A673 (cell line): Measurements from ENCODE around the gene CPNE5. TPM values are rescaled to one million over a fixed set of nuclear protein-coding genes. Genes with fewer than 3 reads are reported as not detected.

Source experiments
- BruUV-seq: library from RNA; stranded (reverse); fragments of 400-500 nt; replicated peaks from 2 replicates; lab custom pipeline; 2021; lab: Mats Ljungman, UMichigan
- CTCF ChIA-PET: fragments of 300-600 bp; sonication (Branson Sonifier 250); formaldehyde crosslinking; loops from one replicate; lab custom pipeline; 2022; ENCODE audit warnings: antibody characterized with exemption; lab: Charles Lee
- POLR2A ChIA-PET: fragments of 300-600 bp; sonication (Branson Sonifier 250); formaldehyde crosslinking; loops from one replicate; lab custom pipeline; 2022; ENCODE audit warnings: antibody characterized with exemption; ENCODE audit not compliant: low non-redundant PET; lab: Charles Lee
- DNase-seq: peaks from one replicate; pipeline ENCODE4 v3.0.0-alpha.2; 2015; ENCODE audit warnings: low spot score
- H3K27ac ChIP-seq: fragments of 200-600 bp; sonication (generic); 2 replicates; pipeline ENCODE4 v1.5.1; 2016; ENCODE audit warnings: mixed run types, low read depth, mild to moderate bottlenecking, mixed read lengths, antibody characterized with exemption, low read length; ENCODE audit not compliant: poor library complexity, severe bottlenecking
- H3K27me3 ChIP-seq: fragments of 200-600 bp; sonication (generic); replicated peaks from 2 replicates; pipeline ENCODE4 v1.6.1; 2017; ENCODE audit warnings: mixed run types, low read depth, mild to moderate bottlenecking, mixed read lengths, antibody characterized with exemption, low read length; ENCODE audit not compliant: insufficient read depth, poor library complexity
- H3K36me3 ChIP-seq: fragments of 200-600 bp; sonication (generic); 2 replicates; pipeline ENCODE4 v1.6.1; 2016; ENCODE audit warnings: mixed run types, mild to moderate bottlenecking, mixed read lengths, antibody characterized with exemption, low read length; ENCODE audit not compliant: insufficient read depth, poor library complexity, severe bottlenecking
- H3K4me1 ChIP-seq: fragments of 200-600 bp; sonication (generic); 2 replicates; pipeline ENCODE4 v1.6.1; 2017; ENCODE audit warnings: mixed run types, mild to moderate bottlenecking, mixed read lengths, antibody characterized with exemption, low read length; ENCODE audit not compliant: insufficient read depth, poor library complexity, severe bottlenecking
- H3K4me3 ChIP-seq: fragments of 200-600 bp; sonication (generic); 2 replicates; pipeline ENCODE4 v1.5.1; 2016; ENCODE audit warnings: low read depth, mixed run types, mild to moderate bottlenecking, mixed read lengths, low read length; ENCODE audit not compliant: poor library complexity, severe bottlenecking
- H3K9me3 ChIP-seq: fragments of 200-600 bp; sonication (generic); 2 replicates; pipeline ENCODE4 v1.6.1; 2016; ENCODE audit warnings: mixed run types, low read depth, mild to moderate bottlenecking, mixed read lengths, antibody characterized with exemption, low read length; ENCODE audit not compliant: poor library complexity, severe bottlenecking
- CTCF ChIP-seq: fragments of 300-800, 200-600 bp; sonication (generic); conservative IDR thresholded peaks from 2 replicates; pipeline ENCODE4 v1.5.1; 2017; ENCODE audit warnings: low read depth, mild to moderate bottlenecking, antibody characterized with exemption, low read length, moderate library complexity, mixed read lengths
- EZH2 ChIP-seq: fragments of 200-600 bp; sonication (generic); IDR thresholded peaks from 2 replicates; pipeline ENCODE4 v1.6.1; 2017; ENCODE audit warnings: borderline replicate concordance, low read depth, mild to moderate bottlenecking, mixed read lengths, antibody characterized with exemption, low read length; ENCODE audit not compliant: poor library complexity, severe bottlenecking
- intact Hi-C: fragments of 100-400 bp; cut with micrococcal nuclease; formaldehyde crosslinking; loops from one replicate; pipeline ENCODE4 v1.10.0; 2022; ENCODE audit not compliant: unreplicated experiment
- total RNA-seq: library from RNA; stranded (reverse); gene quantifications from 2 replicates; pipeline ENCODE4 v1.2.3, GENCODE V29; 2021

Gene CPNE5
- total RNA-seq, 1 experiment from 2014 or later = 0.13 TPM

- intact Hi-C loops = no loop called here
- POLR2A ChIA-PET = no interaction called here
- no peak overlapping the region for H3K27ac ChIP-seq
Observed at GRCh38 chr6:36783603-36784375, 55.5 kb downstream of the CPNE5 start.

GRCh38 chr6:36781669-36782068 lies 57.6 kb downstream of the CPNE5 start:
- Histone ChIP-seq H3K4me3 (no peak overlapping the region), H3K27me3 (no peaks in the 10 kb centered on the region), H3K27ac (no peak overlapping the region), H3K4me1 (no peaks in the 10 kb centered on the region), H3K9me3 (no peaks in the 10 kb centered on the region), H3K36me3 (no peaks in the 10 kb centered on the region)
- ChIA-PET CTCF (interaction anchor here (1.3 to 1.5 kb wide), 2 partner anchors 17 to 237 kb away, joined by 3 to 4 read pairs; no protein-coding TSS in a partner anchor), POLR2A (no interaction called here)
- TF ChIP-seq CTCF (no peak), EZH2 (no peak)
- DNase-seq = no peak
- intact Hi-C loops = no loop called here
- BruUV-seq = no TSS peak

More at GRCh38 chr6:36783603-36784375, 55.5 kb downstream of the CPNE5 start:
- CTCF ChIA-PET = interaction anchor here (1.2 kb wide), 1 partner anchor 15 kb away, joined by 8 read pairs; no protein-coding TSS in a partner anchor
- H3K9me3 ChIP-seq = no peaks in the 10 kb centered on the region
- H3K4me1 ChIP-seq = peaks cover 4% of the 10 kb centered on the region
- no peaks in the 10 kb centered on the region for H3K36me3 ChIP-seq
- DNase-seq = no peak
- no peak overlapping the region for H3K4me3 ChIP-seq
- TF ChIP-seq EZH2 (no peak), CTCF (no peak)
- no TSS peak for BruUV-seq
- no peaks in the 10 kb centered on the region for H3K27me3 ChIP-seq

- H3K27me3 ChIP-seq = no peaks in the 10 kb centered on the region
- H3K9me3 ChIP-seq = no peaks in the 10 kb centered on the region
- TF ChIP-seq CTCF (no peak), EZH2 (no peak)
- CTCF ChIA-PET = no interaction called here
- POLR2A ChIA-PET = no interaction called here
- H3K36me3 ChIP-seq = no peaks in the 10 kb centered on the region
- BruUV-seq = no TSS peak
- DNase-seq = no peak
- intact Hi-C loops = no loop called here
- H3K4me3 ChIP-seq = no peak overlapping the region
- no peak overlapping the region for H3K27ac ChIP-seq
- no peaks in the 10 kb centered on the region for H3K4me1 ChIP-seq
Observed at GRCh38 chr6:36780442-36781177, 58.6 kb downstream of the CPNE5 start.
